Karpas-422 (cell line): ENCODE data around the gene MGAT4D. TPM values are rescaled to one million over a fixed set of nuclear protein-coding genes. Genes with fewer than 3 reads are reported as not detected.
"Not testable (repeated sequence)": the region's sequence is repeated elsewhere in the genome, so short reads cannot be mapped to it uniquely, and the experiment has no call there.

Experiments
- DNase-seq: peaks from one replicate; pipeline ENCODE4 v3.0.0-alpha.2; 2015
- H2AFZ ChIP-seq: fragments of 200-600 bp; sonication (generic); 2 replicates; pipeline ENCODE4 v1.6.1; 2014; ENCODE audit warnings: antibody characterized with exemption, low read length, mixed read lengths
- H3K27ac ChIP-seq: fragments of 200-600 bp; sonication (generic); 2 replicates; pipeline ENCODE4 v1.5.1; 2014; ENCODE audit warnings: mild to moderate bottlenecking, low read length, moderate library complexity
- H3K27me3 ChIP-seq: fragments of 200-600 bp; sonication (generic); 2 replicates; pipeline ENCODE4 v1.6.1; 2014; ENCODE audit warnings: low read length, mixed read lengths
- H3K36me3 ChIP-seq: fragments of 200-600 bp; sonication (generic); 2 replicates; pipeline ENCODE4 v1.6.1; 2014; ENCODE audit warnings: low read length, mixed read lengths; ENCODE audit not compliant: insufficient read depth
- H3K4me1 ChIP-seq: fragments of 200-600 bp; sonication (generic); 2 replicates; pipeline ENCODE4 v1.6.1; 2014; ENCODE audit warnings: mild to moderate bottlenecking, low read length, mixed read lengths
- H3K4me2 ChIP-seq: fragments of 200-600 bp; sonication (generic); 2 replicates; pipeline ENCODE4 v1.6.1; 2014; ENCODE audit warnings: low read length, low read depth, mild to moderate bottlenecking; ENCODE audit not compliant: poor library complexity, severe bottlenecking
- H3K4me3 ChIP-seq: fragments of 200-600 bp; sonication (generic); 2 replicates; pipeline ENCODE4 v1.5.1; 2014; ENCODE audit warnings: mild to moderate bottlenecking, antibody characterized with exemption, low read length, mixed read lengths
- H3K79me2 ChIP-seq: fragments of 200-600 bp; sonication (generic); 2 replicates; pipeline ENCODE4 v1.6.1; 2014; ENCODE audit warnings: mild to moderate bottlenecking, low read length, mixed read lengths
- H3K9ac ChIP-seq: fragments of 200-600 bp; sonication (generic); 2 replicates; pipeline ENCODE4 v1.6.0; 2014; ENCODE audit warnings: low read length
- H3K9me2 ChIP-seq: fragments of 200-600 bp; sonication (generic), shearing (Covaris generic); replicated peaks from 2 replicates; pipeline ENCODE4 v1.6.0; 2014; ENCODE audit warnings: mild to moderate bottlenecking, low read length, moderate library complexity; ENCODE audit not compliant: insufficient read depth
- H3K9me3 ChIP-seq: fragments of 300-700, 200-600 bp; sonication (generic); 2 replicates; pipeline ENCODE4 v1.6.1; 2014; ENCODE audit warnings: low read length, mixed read lengths
- H4K20me1 ChIP-seq: fragments of 200-600 bp; sonication (generic); 2 replicates; pipeline ENCODE4 v1.6.1; 2014; ENCODE audit warnings: mild to moderate bottlenecking, antibody characterized with exemption, low read length, low read depth; ENCODE audit not compliant: insufficient read depth
- total RNA-seq: library from RNA; depleted of rRNA; stranded (reverse); fragments of >200 nt; shearing (Covaris generic); gene quantifications from 2 replicates; pipeline ENCODE4 v1.2.3, GENCODE V29; 2014; ENCODE audit warnings: low replicate concordance

The MGAT4D gene
- total RNA-seq, 1 experiment from 2014 or later: not detected

- Histone ChIP-seq H3K9ac (peak within 1 kb of the TSS; percentile 62), H4K20me1 (no peaks in the 10 kb centered on the region)
Measured at GRCh38 chr4:140427106-140427918, 70.8 kb downstream of the MGAT4D start, which contains the start of gene CLGN. CLGN (minus strand) TSS chr4:140427648; CDS start chr4:140413078, 14,570 bp downstream.

GRCh38 chr4:140426610-140427105, 71.4 kb downstream of the MGAT4D start:
- Histone ChIP-seq H3K27ac (no peak overlapping the region), H3K4me3 (peak overlapping the region; percentile 66; the same call in 1 of the 2 replicates), H3K27me3 (no peaks in the 10 kb centered on the region), H4K20me1 (no peaks in the 10 kb centered on the region), H3K4me2 (peak overlapping the region; percentile 67), H3K79me2 (no peaks in the 10 kb centered on the region), H3K9me3 (no peaks in the 10 kb centered on the region), H3K9me2 (no peaks in the 10 kb centered on the region), H3K4me1 (peaks cover 9% of the 10 kb centered on the region; the same call in 1 of the 2 replicates), H3K9ac (no peak overlapping the region; the same call in 1 of the 2 replicates), H2AFZ (no peak overlapping the region), H3K36me3 (no peaks in the 10 kb centered on the region)
- no peak for DNase-seq

More at GRCh38 chr4:140427106-140427918, 70.8 kb downstream of the MGAT4D start, which contains the start of gene CLGN:
- H3K9me2 ChIP-seq: no peaks in the 10 kb centered on the region
- H3K9me3 ChIP-seq: no peaks in the 10 kb centered on the region
- H3K4me1 ChIP-seq: peaks cover 9% of the 10 kb centered on the region; the same call in 1 of the 2 replicates
- peak; percentile 74 for DNase-seq
- no peaks in the 10 kb centered on the region for H3K36me3 ChIP-seq
- H3K4me2 ChIP-seq: peak within 1 kb of the TSS; percentile 67
- peak within 1 kb of the TSS; percentile 66 for H3K4me3 ChIP-seq
- H3K79me2 ChIP-seq: no peaks in the 10 kb centered on the region
- H3K27me3 ChIP-seq: no peaks in the 10 kb centered on the region
- peak within 1 kb of the TSS; percentile 88; the same call in 1 of the 2 replicates for H2AFZ ChIP-seq
- H3K27ac ChIP-seq: no peak within 1 kb of the TSS

- H3K4me1 ChIP-seq: peaks cover 9% of the 10 kb centered on the region; the same call in 1 of the 2 replicates
- H3K27me3 ChIP-seq: no peaks in the 10 kb centered on the region
- H3K79me2 ChIP-seq: no peaks in the 10 kb centered on the region
- no peaks in the 10 kb centered on the region for H4K20me1 ChIP-seq
- no peaks in the 10 kb centered on the region for H3K9me2 ChIP-seq
- H3K9ac ChIP-seq: no peak overlapping the region
- H3K36me3 ChIP-seq: no peaks in the 10 kb centered on the region
- no peak overlapping the region for H3K27ac ChIP-seq
- H3K4me2 ChIP-seq: no peak overlapping the region
- no peak for DNase-seq
- H3K4me3 ChIP-seq: no peak overlapping the region
- H2AFZ ChIP-seq: no peak overlapping the region
- H3K9me3 ChIP-seq: no peaks in the 10 kb centered on the region
Measured at GRCh38 chr4:140423106-140423505, 75.0 kb downstream of the MGAT4D start.

DNA sequence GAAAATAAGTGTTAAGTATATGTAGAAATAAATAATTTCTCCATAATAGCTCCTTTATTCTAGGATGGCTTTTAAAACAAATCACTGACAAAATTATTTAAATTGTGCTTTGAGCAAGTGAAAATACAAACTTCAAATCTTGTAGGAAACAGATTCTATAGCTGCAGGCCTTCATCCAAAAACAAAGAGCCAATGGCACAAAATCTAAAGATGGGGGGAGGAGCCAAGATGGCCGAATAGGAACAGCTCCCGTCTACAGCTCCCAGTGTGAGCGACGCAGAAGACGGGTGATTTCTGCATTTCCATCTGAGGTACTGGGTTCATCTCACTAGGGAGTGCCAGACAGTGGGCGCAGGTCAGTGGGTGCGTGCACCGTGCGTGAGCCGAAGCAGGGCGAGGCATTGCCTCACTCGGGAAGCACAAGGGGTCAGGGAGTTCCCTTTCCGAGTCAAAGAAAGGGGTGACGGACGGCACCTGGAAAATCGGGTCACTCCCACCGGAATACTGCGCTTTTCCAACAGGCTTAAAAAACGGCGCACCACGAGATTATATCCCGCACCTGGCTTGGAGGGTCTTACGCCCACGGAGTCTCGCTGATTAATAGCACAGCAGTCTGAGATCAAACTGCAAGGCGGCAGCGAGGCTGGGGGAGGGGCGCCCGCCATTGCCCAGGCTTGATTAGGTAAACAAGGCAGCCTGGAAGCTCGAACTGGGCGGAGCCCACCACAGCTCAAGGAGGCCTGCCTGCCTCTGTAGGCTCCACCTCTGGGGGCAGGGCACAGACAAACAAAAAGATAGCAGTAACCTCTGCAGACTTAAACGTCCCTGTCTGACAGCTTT, 84.7 kb downstream of the MGAT4D start:
- not testable (repeated sequence) for H3K4me3 ChIP-seq, H3K27me3 ChIP-seq, H4K20me1 ChIP-seq, H3K36me3 ChIP-seq, H2AFZ ChIP-seq, H3K9ac ChIP-seq, H3K79me2 ChIP-seq, DNase-seq, H3K9me2 ChIP-seq, H3K4me2 ChIP-seq, H3K4me1 ChIP-seq, H3K27ac ChIP-seq, H3K9me3 ChIP-seq

GRCh38 chr4:140408974-140409373, 89.1 kb downstream of the MGAT4D start:
- no peaks in the 10 kb centered on the region for H3K4me1 ChIP-seq
- H3K9ac ChIP-seq: no peak overlapping the region
- H4K20me1 ChIP-seq: no peaks in the 10 kb centered on the region
- no peak overlapping the region for H3K27ac ChIP-seq
- no peak for DNase-seq
- H3K79me2 ChIP-seq: no peaks in the 10 kb centered on the region
- no peak overlapping the region for H2AFZ ChIP-seq
- no peaks in the 10 kb centered on the region for H3K36me3 ChIP-seq
- H3K9me3 ChIP-seq: no peaks in the 10 kb centered on the region
- H3K4me2 ChIP-seq: no peak overlapping the region
- no peaks in the 10 kb centered on the region for H3K9me2 ChIP-seq
- H3K27me3 ChIP-seq: no peaks in the 10 kb centered on the region
- no peak overlapping the region for H3K4me3 ChIP-seq

GRCh38 chr4:140406292-140406691, 91.8 kb downstream of the MGAT4D start:
- Histone ChIP-seq H3K9me3 (no peaks in the 10 kb centered on the region), H3K9me2 (no peaks in the 10 kb centered on the region), H2AFZ (no peak overlapping the region), H3K79me2 (no peaks in the 10 kb centered on the region), H3K27ac (no peak overlapping the region), H3K27me3 (no peaks in the 10 kb centered on the region), H3K4me3 (no peak overlapping the region), H3K36me3 (no peaks in the 10 kb centered on the region), H3K9ac (no peak overlapping the region), H3K4me2 (no peak overlapping the region), H4K20me1 (no peaks in the 10 kb centered on the region), H3K4me1 (no peaks in the 10 kb centered on the region)
- DNase-seq: no peak

DNA sequence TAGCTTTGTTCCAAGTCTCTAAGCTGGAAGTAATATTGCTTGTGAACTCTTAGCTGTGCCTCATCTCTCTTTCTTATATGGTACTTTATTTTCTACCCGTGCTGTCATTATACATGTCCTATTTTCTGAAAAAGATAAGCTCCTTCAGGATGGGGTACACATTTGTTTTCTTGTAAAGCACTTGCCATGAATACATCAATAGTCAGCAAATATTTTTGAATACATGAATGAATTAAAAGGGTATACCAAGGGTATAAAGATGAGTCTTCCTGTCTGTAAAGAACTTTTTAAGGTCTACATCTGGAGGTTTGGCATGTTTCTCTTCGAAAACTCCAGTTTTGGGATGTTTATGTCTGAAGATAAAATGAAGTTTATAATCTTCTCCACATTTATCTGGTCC, 98.0 kb downstream of the MGAT4D start:
- DNase-seq: no peak
- no peaks in the 10 kb centered on the region for H3K79me2 ChIP-seq
- no peak overlapping the region for H3K9ac ChIP-seq
- H3K27ac ChIP-seq: no peak overlapping the region
- H3K36me3 ChIP-seq: no peaks in the 10 kb centered on the region
- H3K9me2 ChIP-seq: no peaks in the 10 kb centered on the region
- no peak overlapping the region for H2AFZ ChIP-seq
- H4K20me1 ChIP-seq: no peaks in the 10 kb centered on the region
- H3K4me1 ChIP-seq: no peaks in the 10 kb centered on the region
- H3K9me3 ChIP-seq: no peaks in the 10 kb centered on the region
- H3K27me3 ChIP-seq: no peaks in the 10 kb centered on the region
- H3K4me3 ChIP-seq: no peak overlapping the region
- H3K4me2 ChIP-seq: no peak overlapping the region

DNA sequence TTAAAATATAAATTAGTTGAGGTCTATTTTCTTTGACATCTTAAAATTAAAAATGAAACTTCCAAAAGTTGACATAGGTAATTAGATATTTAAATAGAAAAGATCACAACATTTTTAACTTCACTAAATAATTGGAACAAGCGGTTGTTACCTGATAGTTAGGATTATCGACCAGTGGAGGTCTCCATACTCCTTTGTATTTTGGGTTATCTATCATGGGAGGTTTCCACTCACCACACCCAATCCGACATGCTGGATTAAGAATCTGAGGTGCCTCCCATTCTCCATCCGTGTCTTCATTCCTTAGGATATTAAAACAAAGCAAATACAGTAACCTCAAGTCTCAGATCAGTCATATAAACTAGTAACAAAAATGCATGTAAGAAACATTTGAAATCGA, 102.4 kb downstream of the MGAT4D start:
- H3K4me2 ChIP-seq: no peak overlapping the region
- DNase-seq: no peak
- no peak overlapping the region for H3K9ac ChIP-seq
- H3K27me3 ChIP-seq: no peaks in the 10 kb centered on the region
- no peaks in the 10 kb centered on the region for H4K20me1 ChIP-seq
- H3K79me2 ChIP-seq: no peaks in the 10 kb centered on the region
- no peaks in the 10 kb centered on the region for H3K9me3 ChIP-seq
- H3K4me3 ChIP-seq: no peak overlapping the region
- no peaks in the 10 kb centered on the region for H3K36me3 ChIP-seq
- no peaks in the 10 kb centered on the region for H3K9me2 ChIP-seq
- H3K27ac ChIP-seq: no peak overlapping the region
- no peaks in the 10 kb centered on the region for H3K4me1 ChIP-seq
- no peak overlapping the region for H2AFZ ChIP-seq
